HEK293 (cell line): ENCODE data around the gene IGFN1.

ENCODE experiments used
- CTCF ChIA-PET: fragments of 350-600 bp; formaldehyde crosslinking; extraction: SDS; loops from one replicate; lab custom pipeline; 2021; ENCODE audit warnings: antibody characterized with exemption; lab: Yijun Ruan, JAX
- POLR2A ChIA-PET: fragments of 300-600 bp; formaldehyde crosslinking; extraction: SDS; loops from one replicate; lab custom pipeline; 2020; ENCODE audit warnings: antibody characterized with exemption, inconsistent platforms; lab: Yijun Ruan, JAX
- H3K27ac ChIP-seq: fragments of 200-500 bp; sonication (Bioruptor generic); 2 replicates; pipeline ENCODE4 v1.5.1; 2014; ENCODE audit warnings: low read depth, low read length, control low read depth, inconsistent platforms; ENCODE audit errors: extremely low read depth
- H3K36me3 ChIP-seq, 2 experiments: fragments of 200-500 bp in 1 of 2; sonication (Bioruptor generic) in 1 of 2; 1 replicate in 1 of 2; 2 replicates in 1 of 2; pipeline ENCODE4 v1.5.1; 2014 to 2017; ENCODE audit warnings: inconsistent platforms in 2 of 2, low read length in 2 of 2; ENCODE audit not compliant: control insufficient read depth in 2 of 2, insufficient read depth in 1 of 2
- H3K4me1 ChIP-seq: fragments of 200-500 bp; sonication (Bioruptor generic); 2 replicates; pipeline ENCODE4 v1.5.1; 2014; ENCODE audit warnings: mild to moderate bottlenecking, low read length, inconsistent platforms; ENCODE audit not compliant: control insufficient read depth, insufficient read depth
- H3K4me3 ChIP-seq: 2 replicates; pipeline ENCODE4 v1.5.1; 2011; ENCODE audit warnings: low read depth, mild to moderate bottlenecking, control low read depth, low read length, moderate library complexity
- H3K9me3 ChIP-seq: fragments of 200-500 bp; sonication (Bioruptor generic); 2 replicates; pipeline ENCODE4 v1.5.1; 2014; ENCODE audit warnings: low read depth, low read length, inconsistent platforms; ENCODE audit not compliant: control insufficient read depth, insufficient read depth
- CTCF ChIP-seq: fragments of 450-650 bp; formaldehyde crosslinking; IDR thresholded peaks from 2 replicates; pipeline ENCODE4 v1.5.1; 2016; ENCODE audit warnings: missing biosample characterization, missing genetic modification characterization
- MZF1 ChIP-seq: fragments of 450-650 bp; formaldehyde crosslinking; IDR thresholded peaks from 2 replicates; pipeline ENCODE4 v1.5.1; 2017; ENCODE audit warnings: missing biosample characterization, missing genetic modification characterization, borderline replicate concordance
- OSR2 ChIP-seq: fragments of 450-650 bp; formaldehyde crosslinking; IDR thresholded peaks from 2 replicates; pipeline ENCODE4 v1.5.1; 2016; ENCODE audit warnings: missing biosample characterization, missing genetic modification characterization
- SCRT2 ChIP-seq: fragments of 450-650 bp; formaldehyde crosslinking; IDR thresholded peaks from 2 replicates; pipeline ENCODE4 v1.5.1; 2016; ENCODE audit warnings: missing biosample characterization, missing genetic modification characterization
- TCF7L2 ChIP-seq: IDR thresholded peaks from 2 replicates; pipeline ENCODE4 v1.6.1; 2011; ENCODE audit warnings: low read depth, mild to moderate bottlenecking, inconsistent platforms, low read length, moderate library complexity, borderline replicate concordance
- ZBTB8A ChIP-seq: fragments of 450-650 bp; formaldehyde crosslinking; IDR thresholded peaks from 2 replicates; pipeline ENCODE4 v1.5.1; 2016; ENCODE audit warnings: missing biosample characterization, missing genetic modification characterization
- ZFHX2 ChIP-seq: fragments of 450-650 bp; formaldehyde crosslinking; conservative IDR thresholded peaks from 2 replicates; pipeline ENCODE4 v1.5.1; 2016; ENCODE audit warnings: missing biosample characterization, missing genetic modification characterization
- ZNF10 ChIP-seq: fragments of 450-650 bp; formaldehyde crosslinking; IDR thresholded peaks from 2 replicates; pipeline ENCODE4 v1.5.1; 2017; ENCODE audit warnings: missing biosample characterization, missing genetic modification characterization
- ZNF148 ChIP-seq: fragments of 450-650 bp; formaldehyde crosslinking; IDR thresholded peaks from 2 replicates; pipeline ENCODE4 v1.5.0; 2017; ENCODE audit warnings: missing biosample characterization, missing genetic modification characterization, borderline replicate concordance
- ZNF223 ChIP-seq: fragments of 450-650 bp; formaldehyde crosslinking; IDR thresholded peaks from 2 replicates; pipeline ENCODE4 v1.5.1; 2016; ENCODE audit warnings: missing biosample characterization, missing genetic modification characterization
- ZNF311 ChIP-seq: fragments of 450-650 bp; formaldehyde crosslinking; IDR thresholded peaks from 2 replicates; pipeline ENCODE4 v1.5.1; 2017; ENCODE audit warnings: missing biosample characterization, missing genetic modification characterization, borderline replicate concordance
- ZNF37A ChIP-seq: fragments of 450-650 bp; IDR thresholded peaks from 2 replicates; pipeline ENCODE4 v1.5.1; 2018; ENCODE audit warnings: missing biosample characterization, missing genetic modification characterization
- ZNF549 ChIP-seq: fragments of 450-650 bp; IDR thresholded peaks from 2 replicates; pipeline ENCODE4 v1.5.1; 2018; ENCODE audit warnings: missing biosample characterization, missing genetic modification characterization, mild to moderate bottlenecking, inconsistent platforms, moderate library complexity
- ZNF624 ChIP-seq: fragments of 450-650 bp; formaldehyde crosslinking; IDR thresholded peaks from 2 replicates; pipeline ENCODE4 v1.5.1; 2017; ENCODE audit warnings: missing biosample characterization, missing genetic modification characterization
- ZNF626 ChIP-seq: fragments of 450-650 bp; sonication (Bioruptor Pico); formaldehyde crosslinking; IDR thresholded peaks from 2 replicates; pipeline ENCODE4 v1.5.1; 2018; ENCODE audit warnings: missing biosample characterization, missing genetic modification characterization, inconsistent platforms
- ZNF692 ChIP-seq: fragments of 450-650 bp; formaldehyde crosslinking; IDR thresholded peaks from 2 replicates; pipeline ENCODE4 v1.5.1; 2016; ENCODE audit warnings: missing biosample characterization, missing genetic modification characterization

The IGFN1 gene

GRCh38 chr1:201171063-201172036 is 19.3 kb upstream of the IGFN1 start (continued):
- TF ChIP-seq ZNF148 (no peak), ZNF311 (no peak), ZNF626 (tag by site-specific recombination) (no peak), CTCF (tag by site-specific recombination) (peak; percentile 78), ZFHX2 (tag by site-specific recombination) (peak; percentile 64; the same call in 1 of the 2 replicates)
- TF ChIP-seq, all 188 proteins: peak for 67

- no peaks in the 10 kb centered on the region for H3K4me1 ChIP-seq
- no peaks in the 10 kb centered on the region for H3K9me3 ChIP-seq
- no peak overlapping the region for H3K27ac ChIP-seq
- CTCF ChIA-PET = interaction anchor here (0.8 to 1.3 kb wide), 2 partner anchors 13 to 22 kb away, joined by 3 read pairs; no protein-coding TSS in a partner anchor
- POLR2A ChIA-PET = interaction anchor here (0.6 to 1.9 kb wide), 2 partner anchors 24 to 65 kb away, joined by 6 to 10 read pairs; no protein-coding TSS in a partner anchor
- H3K36me3 ChIP-seq = no peaks in the 10 kb centered on the region
- TF ChIP-seq ZNF549 (no peak), ZNF37A (tag by site-specific recombination) (no peak), ZNF10 (tag by site-specific recombination) (no peak), ZNF692 (no peak), TCF7L2 (no peak), ZBTB8A (tag by site-specific recombination) (no peak), ZNF624 (tag by site-specific recombination) (no peak), MZF1 (no peak)
- no peak overlapping the region for H3K4me3 ChIP-seq
Measured at GRCh38 chr1:201172326-201172725, 18.3 kb upstream of the IGFN1 start.

GRCh38 chr1:201172999-201173610 is 17.5 kb upstream of the IGFN1 start:
- ChIA-PET POLR2A (no interaction called here), CTCF (interaction anchor here (1.3 to 1.5 kb wide), 2 partner anchors 12 to 50 kb away, joined by 3 to 5 read pairs; no protein-coding TSS in a partner anchor)
- no peak overlapping the region for H3K4me3 ChIP-seq
- H3K36me3 ChIP-seq = no peaks in the 10 kb centered on the region
- TF ChIP-seq SCRT2 (tag by site-specific recombination) (peak; percentile 74), ZNF223 (tag by site-specific recombination) (no peak), OSR2 (tag by site-specific recombination) (peak; percentile 49)
- H3K4me1 ChIP-seq = no peaks in the 10 kb centered on the region
- H3K9me3 ChIP-seq = no peaks in the 10 kb centered on the region
- H3K27ac ChIP-seq = no peak overlapping the region
